B cell (primary cell): ENCODE measurements around the gene TFAP2A. TPM values are rescaled to one million over a fixed set of nuclear protein-coding genes. Genes with fewer than 3 reads are reported as not detected.
A peak's percentile ranks its signal among the peaks of the same experiment; 100 is the strongest.

ENCODE experiments used
- ATAC-seq: fragments of 200-7000 bp; cut with Tn5 transposase; one replicate; pipeline ENCODE4 v1.10.0; 2021; ENCODE audit warnings: low read depth, mild to moderate bottlenecking, moderate number of reproducible peaks, moderate library complexity
- CTCF ChIA-PET: fragments of 350-600 bp; sonication (Branson Sonifier 250); formaldehyde crosslinking; loops from one replicate; lab custom pipeline; 2021; ENCODE audit warnings: antibody characterized with exemption, inconsistent platforms; lab: Charles Lee
- POLR2A ChIA-PET: fragments of 350-600 bp; sonication (Branson Sonifier 250); formaldehyde crosslinking; loops from one replicate; lab custom pipeline; 2021; ENCODE audit warnings: antibody characterized with exemption; lab: Charles Lee
- DNase-seq: peaks from one replicate; pipeline ENCODE4 v3.0.0; 2013
- H2AFZ ChIP-seq: 2 replicates; pipeline ENCODE4 v1.6.1; 2012; ENCODE audit warnings: mild to moderate bottlenecking, low read depth, low read length; ENCODE audit not compliant: insufficient read depth, poor library complexity, severe bottlenecking
- H3K27ac ChIP-seq, 2 donors: 1 replicate in 1 of 2; 2 replicates in 1 of 2; pipeline ENCODE4 v1.5.1; 2012 to 2013; ENCODE audit warnings: low read length in 2 of 2, mild to moderate bottlenecking in 2 of 2, moderate library complexity in 1 of 2
- H3K27me3 ChIP-seq, 4 experiments: fragments of 200-600 bp in 1 of 4; sonication (generic) in 1 of 4; replicated peaks in 1 of 4; 1 replicate in 2 of 4; 2 replicates in 2 of 4; pipeline versions ENCODE4 v1.6.1 to v1.7.0; 2013 to 2016; ENCODE audit warnings: low read length in 3 of 4, mild to moderate bottlenecking in 2 of 4, mixed read lengths in 1 of 4, moderate library complexity in 1 of 4; ENCODE audit not compliant: insufficient read depth in 4 of 4, control insufficient read depth in 3 of 4; ENCODE audit errors: control extremely low read depth in 1 of 4
- H3K36me3 ChIP-seq, 2 experiments: replicated peaks in 1 of 2; 1 replicate in 1 of 2; 2 replicates in 1 of 2; pipeline versions ENCODE4 v1.6.1 to v1.7.1; 2013; ENCODE audit warnings: low read length in 1 of 2; ENCODE audit not compliant: insufficient read depth in 2 of 2, control insufficient read depth in 1 of 2; ENCODE audit errors: control extremely low read depth in 1 of 2, extremely low read depth in 1 of 2
- H3K4me1 ChIP-seq, 2 donors: fragments of 200-600 bp in 1 of 2; sonication (generic) in 1 of 2; 1 replicate in 1 of 2; 2 replicates in 1 of 2; pipeline versions ENCODE4 v1.5.1 to v1.6.1; 2013 to 2017; ENCODE audit warnings: low read length in 2 of 2; ENCODE audit not compliant: control insufficient read depth in 2 of 2, insufficient read depth in 2 of 2
- H3K4me2 ChIP-seq: replicated peaks from 2 replicates; pipeline ENCODE3; 2012; ENCODE audit warnings: mild to moderate bottlenecking, low read depth, low read length; ENCODE audit not compliant: poor library complexity, severe bottlenecking
- H3K4me3 ChIP-seq, 5 experiments: fragments of 200-600 bp in 1 of 5; sonication (generic) in 1 of 5; 1 replicate in 3 of 5; 2 replicates in 2 of 5; pipeline versions ENCODE4 v1.5.1 to v1.7.0; 2011 to 2016; ENCODE audit warnings: low read length in 4 of 5, mild to moderate bottlenecking in 4 of 5, low read depth in 2 of 5, control low read depth in 1 of 5, moderate library complexity in 1 of 5; ENCODE audit not compliant: insufficient read depth in 1 of 5; ENCODE audit errors: control extremely low read depth in 1 of 5, extremely low read depth in 1 of 5
- H3K79me2 ChIP-seq: fragments of 200-600 bp; sonication (generic); one replicate; pipeline ENCODE4 v1.6.0; 2016; ENCODE audit warnings: low read length; ENCODE audit not compliant: control insufficient read depth, insufficient read depth
- H3K9ac ChIP-seq: fragments of 200-600 bp; sonication (generic); 2 replicates; pipeline ENCODE4 v1.6.1; 2017; ENCODE audit warnings: mild to moderate bottlenecking, low read length, moderate library complexity
- H3K9me3 ChIP-seq, 3 donors: one replicate each; pipeline versions ENCODE4 v1.6.1 to v1.7.1; 2013; ENCODE audit warnings: low read length in 2 of 3; ENCODE audit not compliant: control insufficient read depth in 2 of 3, insufficient read depth in 1 of 3; ENCODE audit errors: control extremely low read depth in 1 of 3
- H4K20me1 ChIP-seq: 2 replicates; pipeline ENCODE4 v1.6.0; 2012; ENCODE audit warnings: mild to moderate bottlenecking, low read length; ENCODE audit not compliant: insufficient read depth, control insufficient read depth, poor library complexity, severe bottlenecking
- H3K27ac Mint-ChIP-seq: one replicate; pipeline ENCODE4 v1.8.0; 2021; ENCODE audit warnings: mixed read lengths
- H3K27me3 Mint-ChIP-seq: one replicate; pipeline ENCODE4 v1.8.0; 2021; ENCODE audit warnings: mixed read lengths
- H3K4me1 Mint-ChIP-seq: one replicate; pipeline ENCODE4 v1.8.0; 2021; ENCODE audit warnings: mixed read lengths
- H3K4me3 Mint-ChIP-seq: one replicate; pipeline ENCODE4 v1.8.0; 2021; ENCODE audit warnings: mixed read lengths
- H3K9me3 Mint-ChIP-seq: one replicate; pipeline ENCODE4 v1.8.0; 2022; ENCODE audit warnings: mixed read lengths; ENCODE audit not compliant: insufficient read depth
- EZH2 ChIP-seq: IDR thresholded peaks from 2 replicates; pipeline ENCODE4 v1.6.1; 2012; ENCODE audit warnings: borderline replicate concordance, low read depth, mild to moderate bottlenecking, moderate library complexity, low read length; ENCODE audit not compliant: insufficient read depth, poor library complexity, severe bottlenecking
- WGBS: methylation state at CpG from one replicate; pipeline ENCODE4 v1.1.5; 2013; ENCODE audit warnings: missing lambda C conversion rate; ENCODE audit not compliant: insufficient coverage; 5-methylcytosine and 5-hydroxymethylcytosine counted together
- intact Hi-C: fragments of 100-400 bp; cut with micrococcal nuclease; formaldehyde crosslinking; loops from one replicate; pipeline ENCODE4 v1.10.0; 2022
- polyA plus RNA-seq: library from polyadenylated mRNA; depleted of rRNA; stranded (reverse); fragments of >200 nt; gene quantifications from 2 replicates; pipeline ENCODE4 v1.2.3, GENCODE V29; 2012
- total RNA-seq, 2 donors: library from RNA; stranded (reverse); fragments of 120-200 nt in 1 of 2; gene quantifications; 1 replicate in 1 of 2; 2 replicates in 1 of 2; pipeline versions ENCODE4 v1.2.3 to v1.2.4, GENCODE V29; 2013 to 2022
- TF ChIP-seq, protein P1 (sequence below): fragments of 200-600 bp; IDR thresholded peaks from one replicate; pipeline ENCODE4 v1.8.0; 2022; ENCODE audit warnings: antibody characterized with exemption, mild to moderate bottlenecking

The TFAP2A gene
- total and polyA plus RNA-seq, 2 donors (not counting 1 experiment from before 2014, with no cell fraction given) = not detected

DNA sequence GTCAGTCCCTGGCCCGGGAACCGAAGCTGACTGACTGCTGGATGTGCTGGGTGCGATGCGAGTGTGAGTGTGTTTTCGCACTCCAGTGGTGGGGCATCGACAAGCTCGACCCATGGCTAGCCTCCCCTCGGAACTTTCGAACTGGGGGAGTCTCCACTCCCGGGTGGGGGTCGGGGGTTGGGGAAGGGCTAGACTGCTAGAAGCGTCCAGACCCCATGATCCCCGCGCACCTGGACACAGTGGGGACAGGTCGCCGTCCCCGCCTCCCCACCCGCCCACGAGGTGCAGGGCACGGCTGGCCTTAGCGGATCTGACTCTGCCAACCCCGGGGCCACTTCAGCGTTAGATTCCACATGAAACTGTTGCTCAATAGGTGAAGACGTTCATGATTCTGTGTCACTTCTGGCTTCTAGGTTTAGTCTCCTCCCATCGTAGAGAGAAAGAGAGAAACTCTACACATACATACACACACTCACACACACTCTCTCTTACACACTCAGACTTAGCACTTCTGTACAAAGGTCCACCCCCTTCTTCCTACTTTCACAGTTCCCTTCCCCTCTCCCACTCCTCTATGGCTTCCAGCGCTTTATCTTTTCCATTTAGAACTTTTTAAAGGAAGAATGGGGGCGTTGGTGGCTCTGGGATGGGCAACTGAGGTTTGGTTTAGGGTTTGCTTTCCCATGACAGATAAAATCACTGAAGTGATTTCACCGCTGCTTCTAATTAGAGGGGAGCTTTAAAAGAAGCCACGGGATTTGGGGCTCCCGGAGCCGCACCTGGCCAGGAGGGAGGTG, 5.1 kb upstream of the TFAP2A start:
- Histone ChIP-seq H3K4me3 (no peak overlapping the region), H3K27ac (no peak overlapping the region), H3K9me3 (peaks cover 0 to 89% (median 39%) of the 10 kb centered on the region in 3 donors), H2AFZ (no peak overlapping the region), H3K4me1 (peaks cover 18 to 60% of the 10 kb centered on the region in 2 donors), H3K36me3 (no peaks in the 10 kb centered on the region), H4K20me1 (no peaks in the 10 kb centered on the region), H3K4me2 (no peak overlapping the region), H3K9ac (no peak overlapping the region), H3K27me3 (peaks cover 4 to 100% (median 87%) of the 10 kb centered on the region in 4 experiments), H3K79me2 (no peaks in the 10 kb centered on the region)
- DNase-seq (no peak), ATAC-seq (no peak)
- TF ChIP-seq, protein P1, sequence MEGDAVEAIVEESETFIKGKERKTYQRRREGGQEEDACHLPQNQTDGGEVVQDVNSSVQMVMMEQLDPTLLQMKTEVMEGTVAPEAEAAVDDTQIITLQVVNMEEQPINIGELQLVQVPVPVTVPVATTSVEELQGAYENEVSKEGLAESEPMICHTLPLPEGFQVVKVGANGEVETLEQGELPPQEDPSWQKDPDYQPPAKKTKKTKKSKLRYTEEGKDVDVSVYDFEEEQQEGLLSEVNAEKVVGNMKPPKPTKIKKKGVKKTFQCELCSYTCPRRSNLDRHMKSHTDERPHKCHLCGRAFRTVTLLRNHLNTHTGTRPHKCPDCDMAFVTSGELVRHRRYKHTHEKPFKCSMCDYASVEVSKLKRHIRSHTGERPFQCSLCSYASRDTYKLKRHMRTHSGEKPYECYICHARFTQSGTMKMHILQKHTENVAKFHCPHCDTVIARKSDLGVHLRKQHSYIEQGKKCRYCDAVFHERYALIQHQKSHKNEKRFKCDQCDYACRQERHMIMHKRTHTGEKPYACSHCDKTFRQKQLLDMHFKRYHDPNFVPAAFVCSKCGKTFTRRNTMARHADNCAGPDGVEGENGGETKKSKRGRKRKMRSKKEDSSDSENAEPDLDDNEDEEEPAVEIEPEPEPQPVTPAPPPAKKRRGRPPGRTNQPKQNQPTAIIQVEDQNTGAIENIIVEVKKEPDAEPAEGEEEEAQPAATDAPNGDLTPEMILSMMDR = no peak
- no peak for TF ChIP-seq EZH2
- no peak overlapping the region for H3K27ac Mint-ChIP-seq
- H3K9me3 Mint-ChIP-seq = peaks cover 8% of the 10 kb centered on the region
- CTCF ChIA-PET = no interaction called here
- peak overlapping the region; percentile 29 for H3K4me3 Mint-ChIP-seq
- intact Hi-C loops = loop anchor here (5.0 kb wide), 2 partner anchors 33 to 467 kb away; partner anchors contain the start of gene SYCP2L
- H3K27me3 Mint-ChIP-seq = peaks cover 74% of the 10 kb centered on the region
- POLR2A ChIA-PET = no interaction called here
- peaks cover 24% of the 10 kb centered on the region for H3K4me1 Mint-ChIP-seq
- WGBS = 8% methylated on average over 27 of the region's 31 CpGs
